ENCODE data around the gene SHROOM2. TPM values are rescaled to one million over a fixed set of nuclear protein-coding genes. Genes with fewer than 3 reads are reported as not detected.

Gene SHROOM2
- polyA plus RNA-seq, 1 donor (not counting 4 experiments of a cell fraction or from before 2014, with no cell fraction given) = 3.3 TPM

- DNase-seq (ENCODE audit: low read depth, low spot score) = no peak
- dilution Hi-C loops (cut with MboI; ENCODE audit: extremely low pct_ligation_motif_present, low sequenced_read_pairs) = no loop called here
Measured at GRCh38 chrX:9865804-9866472, 79.7 kb downstream of the SHROOM2 start.

DNA sequence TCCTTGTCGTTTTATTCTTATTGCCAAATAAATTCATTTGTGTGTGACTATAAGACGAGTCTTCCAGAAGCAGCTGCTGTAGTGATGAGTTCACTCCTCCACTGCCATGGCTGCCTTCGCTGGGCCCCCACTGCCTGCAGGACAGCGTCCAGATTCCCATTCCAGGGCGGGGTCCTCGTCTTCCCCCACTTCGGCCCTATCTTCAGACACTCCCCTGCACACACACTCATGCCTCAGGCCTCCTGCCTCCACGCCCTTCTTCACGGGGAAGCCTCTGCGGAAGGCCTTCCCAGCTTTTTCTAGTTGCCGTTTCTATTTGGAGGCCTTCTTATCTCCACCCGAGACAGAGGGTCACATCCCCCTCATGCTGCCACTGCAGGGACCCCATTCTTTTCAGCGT lies 80.4 kb downstream of the SHROOM2 start:
- Histone ChIP-seq H4K20me1 (ENCODE audit: control insufficient read depth, extremely low read depth, insufficient read depth, low read length) (no peaks in the 10 kb centered on the region), H3K36me3 (ENCODE audit: control insufficient read depth in 2 of 2, extremely low read depth in 1 of 2, insufficient read depth in 2 of 2, low read length in 2 of 2) (no peaks in the 10 kb centered on the region), H3K9me3 (ENCODE audit: control insufficient read depth, low read depth, low read length) (no peaks in the 10 kb centered on the region), H3K4me3 (ENCODE audit: control insufficient read depth in 2 of 3, extremely low read depth in 1 of 3, insufficient read depth in 2 of 3, low read depth in 1 of 3, low read length in 3 of 3) (no peak overlapping the region), H3K79me2 (ENCODE audit: control insufficient read depth, insufficient read depth, low read length) (no peaks in the 10 kb centered on the region), H2AFZ (ENCODE audit: control insufficient read depth, low read length) (no peak overlapping the region), H3K9me1 (ENCODE audit: control insufficient read depth, extremely low read depth, insufficient read depth, low read length) (no peaks in the 10 kb centered on the region), H3K27ac (ENCODE audit: control insufficient read depth, insufficient read depth, low read length) (no peak overlapping the region), H3K4me1 (ENCODE audit: control insufficient read depth, extremely low read depth, insufficient read depth, low read length) (peaks cover 9% of the 10 kb centered on the region), H3K9ac (ENCODE audit: control insufficient read depth, extremely low read depth, insufficient read depth, low read length) (no peak overlapping the region), H3K27me3 (ENCODE audit: control insufficient read depth, extremely low read depth, insufficient read depth, low read length) (no peaks in the 10 kb centered on the region), H3K4me2 (ENCODE audit: control insufficient read depth, extremely low read depth, insufficient read depth, low read depth, low read length) (peak overlapping the region; percentile 1)
- no peak for FAIRE-seq
- no peak for DNase-seq (ENCODE audit: low read depth, low spot score)
- dilution Hi-C loops (cut with MboI; ENCODE audit: extremely low pct_ligation_motif_present, low sequenced_read_pairs) = no loop called here
- TF ChIP-seq, protein P1, sequence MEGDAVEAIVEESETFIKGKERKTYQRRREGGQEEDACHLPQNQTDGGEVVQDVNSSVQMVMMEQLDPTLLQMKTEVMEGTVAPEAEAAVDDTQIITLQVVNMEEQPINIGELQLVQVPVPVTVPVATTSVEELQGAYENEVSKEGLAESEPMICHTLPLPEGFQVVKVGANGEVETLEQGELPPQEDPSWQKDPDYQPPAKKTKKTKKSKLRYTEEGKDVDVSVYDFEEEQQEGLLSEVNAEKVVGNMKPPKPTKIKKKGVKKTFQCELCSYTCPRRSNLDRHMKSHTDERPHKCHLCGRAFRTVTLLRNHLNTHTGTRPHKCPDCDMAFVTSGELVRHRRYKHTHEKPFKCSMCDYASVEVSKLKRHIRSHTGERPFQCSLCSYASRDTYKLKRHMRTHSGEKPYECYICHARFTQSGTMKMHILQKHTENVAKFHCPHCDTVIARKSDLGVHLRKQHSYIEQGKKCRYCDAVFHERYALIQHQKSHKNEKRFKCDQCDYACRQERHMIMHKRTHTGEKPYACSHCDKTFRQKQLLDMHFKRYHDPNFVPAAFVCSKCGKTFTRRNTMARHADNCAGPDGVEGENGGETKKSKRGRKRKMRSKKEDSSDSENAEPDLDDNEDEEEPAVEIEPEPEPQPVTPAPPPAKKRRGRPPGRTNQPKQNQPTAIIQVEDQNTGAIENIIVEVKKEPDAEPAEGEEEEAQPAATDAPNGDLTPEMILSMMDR (optimal IDR thresholded peaks at IDR 0.05 in 1 of 3, IDR thresholded peaks at IDR 0.05 in 1 of 3, conservative IDR thresholded peaks at IDR 0.05 in 1 of 3; ENCODE audit: extremely low read depth in 1 of 3, insufficient read depth in 2 of 3, low read length in 3 of 3) = no peak
- TF ChIP-seq EZH2 (IDR thresholded peaks at IDR 0.05; ENCODE audit: low read length) = no peak

More at GRCh38 chrX:9865804-9866472, 79.7 kb downstream of the SHROOM2 start:
- Histone ChIP-seq H2AFZ (ENCODE audit: control insufficient read depth, low read length) (no peak overlapping the region), H3K4me1 (ENCODE audit: control insufficient read depth, extremely low read depth, insufficient read depth, low read length) (peaks cover 9% of the 10 kb centered on the region), H4K20me1 (ENCODE audit: control insufficient read depth, extremely low read depth, insufficient read depth, low read length) (no peaks in the 10 kb centered on the region), H3K27me3 (ENCODE audit: control insufficient read depth, extremely low read depth, insufficient read depth, low read length) (no peaks in the 10 kb centered on the region), H3K4me3 (ENCODE audit: control insufficient read depth in 2 of 3, extremely low read depth in 1 of 3, insufficient read depth in 2 of 3, low read depth in 1 of 3, low read length in 3 of 3) (no peak overlapping the region), H3K27ac (ENCODE audit: control insufficient read depth, insufficient read depth, low read length) (no peak overlapping the region), H3K79me2 (ENCODE audit: control insufficient read depth, insufficient read depth, low read length) (no peaks in the 10 kb centered on the region), H3K4me2 (ENCODE audit: control insufficient read depth, extremely low read depth, insufficient read depth, low read depth, low read length) (peak overlapping the region; percentile 1), H3K36me3 (ENCODE audit: control insufficient read depth in 2 of 2, extremely low read depth in 1 of 2, insufficient read depth in 2 of 2, low read length in 2 of 2) (no peaks in the 10 kb centered on the region), H3K9me3 (ENCODE audit: control insufficient read depth, low read depth, low read length) (no peaks in the 10 kb centered on the region), H3K9ac (ENCODE audit: control insufficient read depth, extremely low read depth, insufficient read depth, low read length) (no peak overlapping the region), H3K9me1 (ENCODE audit: control insufficient read depth, extremely low read depth, insufficient read depth, low read length) (no peaks in the 10 kb centered on the region)
- TF ChIP-seq, protein P1 (optimal IDR thresholded peaks at IDR 0.05 in 1 of 3, IDR thresholded peaks at IDR 0.05 in 1 of 3, conservative IDR thresholded peaks at IDR 0.05 in 1 of 3; ENCODE audit: extremely low read depth in 1 of 3, insufficient read depth in 2 of 3, low read length in 3 of 3) = no peak
- TF ChIP-seq EZH2 (IDR thresholded peaks at IDR 0.05; ENCODE audit: low read length) = no peak
- FAIRE-seq = peak; percentile 75

All from keratinocyte (primary cell).